GM21390 (cell line): ENCODE data around the gene SMYD1.

Experiments used
- ATAC-seq: cut with Tn5 transposase; IDR thresholded peaks from one replicate; pipeline ENCODE4 v1.9.1; 2021; ENCODE audit not compliant: unreplicated experiment

Gene SMYD1

DNA sequence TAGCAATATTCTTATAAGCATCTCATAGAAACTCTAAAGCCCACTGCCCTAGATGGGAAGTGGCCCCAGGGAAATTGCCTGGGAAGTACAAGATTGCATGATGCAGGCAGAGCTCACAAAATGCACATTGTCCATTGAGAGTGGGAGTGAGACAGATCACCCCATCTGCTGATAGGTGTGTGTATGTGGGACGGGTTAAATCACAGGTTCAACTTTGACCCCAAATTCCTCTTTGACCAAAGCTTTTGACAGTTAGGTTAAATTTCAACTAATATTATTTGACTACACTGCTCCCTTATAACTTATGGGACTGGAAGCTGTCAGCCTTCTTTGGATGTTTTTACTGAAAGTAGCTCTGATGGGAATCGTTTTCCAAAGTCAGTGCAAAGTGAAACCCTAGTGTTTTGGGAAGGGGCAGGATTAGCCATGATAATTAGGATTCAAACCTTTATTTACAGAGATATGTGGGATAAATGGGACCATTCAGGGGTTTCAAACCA, 71.6 kb downstream of the SMYD1 start:
- no peak for ATAC-seq

DNA sequence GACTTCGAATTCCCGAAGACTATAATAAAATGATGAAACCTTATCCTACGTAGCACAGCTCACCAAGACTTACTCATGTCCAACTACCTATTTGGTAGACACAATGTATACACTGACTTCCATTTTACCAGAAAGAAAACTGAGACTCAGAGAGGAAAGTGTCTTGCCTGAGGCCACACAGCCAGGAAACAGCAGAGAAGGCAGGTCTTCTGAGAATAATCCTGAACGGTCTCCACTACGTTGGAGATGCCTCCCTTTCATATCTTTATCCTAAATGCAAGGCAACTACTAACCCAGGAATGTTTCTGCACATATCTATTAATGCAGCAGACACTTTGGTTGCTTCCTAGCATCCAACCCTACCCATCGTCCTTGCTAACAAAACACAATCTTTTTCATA, 72.2 kb downstream of the SMYD1 start:
- ATAC-seq: no peak

DNA sequence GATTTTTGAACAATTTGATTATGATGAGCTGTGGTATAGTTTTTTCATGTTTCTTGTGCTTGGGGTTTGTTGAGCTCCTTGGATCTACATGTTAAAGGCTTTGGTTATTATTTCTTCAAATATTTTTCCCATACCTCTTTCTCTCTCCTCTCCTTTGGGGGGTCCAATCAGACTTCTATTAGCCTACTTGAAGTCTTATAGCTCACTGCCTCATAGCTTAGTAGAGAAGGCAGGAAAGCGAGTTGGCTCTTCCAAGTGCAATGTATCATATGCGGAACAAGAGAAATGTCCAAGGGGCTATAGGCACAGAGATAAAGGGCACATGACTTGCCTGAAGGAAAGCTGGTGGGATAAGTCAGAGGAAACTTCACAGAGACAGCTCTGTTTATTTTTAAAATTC, 74.3 kb downstream of the SMYD1 start:
- ATAC-seq: no peak

DNA sequence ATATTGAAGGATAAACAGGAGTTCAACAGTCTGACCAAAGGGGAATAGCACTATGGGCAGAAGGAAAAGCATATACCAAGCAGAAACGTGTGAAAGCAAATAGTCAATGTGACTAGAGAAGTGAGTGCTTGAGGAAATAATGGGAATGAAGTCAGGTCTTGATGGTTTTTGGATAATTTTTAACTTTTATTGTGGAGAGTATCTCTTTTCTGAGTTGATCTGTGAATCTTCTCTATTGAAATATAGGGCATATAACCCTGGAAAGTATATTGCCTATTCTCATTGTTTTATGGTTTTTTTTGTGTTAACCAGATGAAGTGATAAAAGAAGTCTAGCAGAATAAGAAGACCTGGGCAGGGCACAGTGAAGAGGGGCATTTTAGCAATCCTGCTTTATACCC, 76.6 kb downstream of the SMYD1 start:
- no peak for ATAC-seq

DNA sequence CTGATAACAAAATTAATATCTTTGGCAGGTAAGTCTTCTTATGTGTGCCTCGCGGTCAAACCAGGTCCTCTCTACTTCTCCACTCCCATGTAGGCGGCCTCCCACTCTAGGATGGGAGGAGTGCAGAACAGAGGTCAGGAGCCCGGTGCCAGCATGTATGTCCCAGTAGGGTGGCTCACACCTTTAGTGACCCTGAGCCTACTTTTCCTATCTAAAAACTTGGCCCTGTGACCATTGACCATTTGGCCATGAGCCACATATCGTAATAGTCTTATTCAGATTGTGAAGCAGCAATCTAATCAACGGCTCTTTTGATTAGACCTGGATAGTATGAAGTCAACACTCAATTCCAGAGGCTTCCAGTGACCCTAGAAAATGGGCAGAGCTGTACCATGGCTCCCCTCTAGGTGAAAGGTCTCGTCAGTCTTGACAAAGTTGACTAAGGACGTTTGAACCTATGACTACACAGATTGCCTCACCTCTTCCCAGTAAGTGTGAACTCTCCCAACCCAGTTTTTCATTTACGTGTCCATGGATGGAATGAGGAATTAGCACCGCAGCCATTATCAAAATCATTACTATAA, 77.4 kb downstream of the SMYD1 start:
- no peak for ATAC-seq

DNA sequence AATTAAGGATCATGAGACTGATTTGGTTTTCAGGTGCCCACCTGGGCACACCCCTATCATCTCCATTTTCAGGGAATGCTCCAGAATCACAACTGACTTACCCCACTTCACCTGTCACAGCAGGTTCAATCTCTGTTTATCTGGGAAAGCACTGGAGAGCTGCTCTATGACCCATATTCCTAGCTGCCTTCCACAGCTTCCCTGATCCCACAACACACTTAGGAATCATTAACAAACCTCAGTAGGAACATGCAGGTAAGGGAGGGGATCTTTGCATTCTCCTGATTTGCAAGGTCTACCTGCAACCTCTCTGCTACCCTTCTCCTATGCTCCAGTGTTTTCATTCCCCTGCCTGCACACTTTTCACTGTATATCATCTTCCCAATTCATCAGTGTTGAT, 79.0 kb downstream of the SMYD1 start:
- no peak for ATAC-seq

DNA sequence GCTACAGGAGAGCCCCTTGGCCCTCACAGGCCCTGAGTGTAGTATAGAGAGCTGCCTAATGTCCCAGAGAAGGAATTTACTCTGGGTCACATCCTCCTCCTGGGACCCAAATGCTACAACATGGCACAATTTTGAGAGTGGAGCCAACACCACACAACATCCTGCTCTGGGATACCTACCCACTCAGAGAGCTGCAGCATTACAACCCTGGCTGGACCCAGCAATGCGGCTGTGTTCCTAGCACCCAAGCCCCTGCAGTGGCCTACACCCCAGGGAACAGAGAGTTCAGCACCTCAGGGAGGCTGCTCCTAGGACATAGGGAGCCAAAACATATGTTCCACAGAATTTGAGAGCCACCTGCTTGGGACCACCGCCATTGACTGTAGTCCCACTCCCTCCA, 79.5 kb downstream of the SMYD1 start:
- no peak for ATAC-seq

DNA sequence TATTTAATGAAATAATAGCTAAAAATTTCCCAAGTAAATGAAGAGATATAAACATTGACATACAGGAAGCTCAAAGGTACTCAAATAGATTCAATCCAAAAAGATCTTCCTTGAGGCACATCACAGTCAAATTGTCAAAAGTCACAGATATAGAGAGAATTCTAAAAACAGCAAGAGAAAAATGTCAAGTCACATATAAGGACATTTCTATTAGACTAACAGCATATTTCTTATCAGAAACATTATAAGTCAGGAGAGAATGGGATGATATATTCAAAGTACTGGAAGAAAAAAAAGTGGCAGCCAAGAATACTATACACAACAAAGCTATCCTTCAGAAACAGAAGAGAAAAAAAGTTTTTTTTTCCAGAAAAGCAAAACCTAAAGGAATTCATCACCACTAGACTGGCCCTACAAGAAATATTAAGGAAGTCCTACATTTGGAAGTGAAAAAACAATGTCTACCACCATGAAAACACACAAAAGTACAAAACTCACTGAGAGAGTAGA, 81.4 kb downstream of the SMYD1 start:
- ATAC-seq: no peak

DNA sequence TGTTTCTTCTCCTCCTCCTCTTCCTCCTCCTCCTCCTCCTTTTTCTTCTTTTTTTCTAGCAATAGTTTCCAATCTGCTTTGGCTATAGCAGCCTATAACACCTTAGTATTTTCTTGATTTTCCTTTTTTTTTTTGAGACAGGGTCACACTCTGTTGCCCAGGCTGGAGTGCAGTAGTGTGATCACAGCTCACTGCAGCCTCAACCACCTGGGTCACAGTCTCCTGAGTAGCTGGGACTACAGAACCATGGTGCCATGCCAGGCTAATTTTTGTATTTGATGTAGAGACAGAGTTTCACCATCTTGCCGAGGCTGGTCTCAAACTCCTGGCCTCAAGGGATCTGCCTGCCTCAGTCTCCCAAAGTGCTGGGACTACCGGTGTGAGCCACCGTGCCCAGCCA, 91.9 kb downstream of the SMYD1 start:
- no peak for ATAC-seq

DNA sequence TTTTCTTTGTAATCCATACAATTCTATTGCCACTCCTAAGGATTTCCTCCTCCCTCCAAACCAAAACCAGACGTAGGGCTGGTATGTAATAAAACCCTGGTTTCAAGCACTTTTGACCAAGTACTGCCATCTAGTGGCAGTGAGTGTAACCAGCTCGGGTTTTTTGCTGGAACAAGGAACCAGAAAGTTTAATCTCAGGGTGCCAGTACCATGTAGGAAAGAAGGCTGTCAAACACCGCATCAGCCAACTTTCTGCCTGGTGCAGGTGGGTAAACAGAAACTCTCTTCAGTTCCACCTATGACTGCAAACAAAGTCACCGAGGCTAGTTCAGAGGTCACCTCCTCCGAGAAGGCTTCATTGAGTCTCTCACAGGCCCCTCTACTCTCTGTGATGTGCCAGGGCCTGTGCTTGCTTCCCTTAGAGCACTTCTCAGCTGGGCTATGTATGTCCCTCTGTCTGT, 92.4 kb downstream of the SMYD1 start:
- ATAC-seq: peak; percentile 72

DNA sequence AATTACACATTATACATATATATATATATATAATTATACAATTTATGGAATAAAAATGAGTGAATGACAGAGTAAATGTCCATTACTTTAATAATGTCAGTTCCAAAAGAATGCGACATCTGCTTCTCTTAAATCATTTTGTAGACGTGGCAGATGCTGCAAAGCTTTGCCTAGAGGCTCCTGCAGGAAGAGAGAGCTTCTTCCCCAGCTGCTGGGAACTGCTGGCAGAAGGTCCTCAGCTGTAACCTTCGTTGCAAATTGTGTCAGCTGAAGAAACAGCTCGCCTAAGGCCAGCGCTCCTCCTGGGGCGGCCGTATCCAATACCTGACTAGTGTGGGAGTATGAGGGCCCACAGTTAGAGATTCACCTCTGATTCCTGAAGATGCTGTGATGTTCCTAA, 92.9 kb downstream of the SMYD1 start:
- no peak for ATAC-seq

DNA sequence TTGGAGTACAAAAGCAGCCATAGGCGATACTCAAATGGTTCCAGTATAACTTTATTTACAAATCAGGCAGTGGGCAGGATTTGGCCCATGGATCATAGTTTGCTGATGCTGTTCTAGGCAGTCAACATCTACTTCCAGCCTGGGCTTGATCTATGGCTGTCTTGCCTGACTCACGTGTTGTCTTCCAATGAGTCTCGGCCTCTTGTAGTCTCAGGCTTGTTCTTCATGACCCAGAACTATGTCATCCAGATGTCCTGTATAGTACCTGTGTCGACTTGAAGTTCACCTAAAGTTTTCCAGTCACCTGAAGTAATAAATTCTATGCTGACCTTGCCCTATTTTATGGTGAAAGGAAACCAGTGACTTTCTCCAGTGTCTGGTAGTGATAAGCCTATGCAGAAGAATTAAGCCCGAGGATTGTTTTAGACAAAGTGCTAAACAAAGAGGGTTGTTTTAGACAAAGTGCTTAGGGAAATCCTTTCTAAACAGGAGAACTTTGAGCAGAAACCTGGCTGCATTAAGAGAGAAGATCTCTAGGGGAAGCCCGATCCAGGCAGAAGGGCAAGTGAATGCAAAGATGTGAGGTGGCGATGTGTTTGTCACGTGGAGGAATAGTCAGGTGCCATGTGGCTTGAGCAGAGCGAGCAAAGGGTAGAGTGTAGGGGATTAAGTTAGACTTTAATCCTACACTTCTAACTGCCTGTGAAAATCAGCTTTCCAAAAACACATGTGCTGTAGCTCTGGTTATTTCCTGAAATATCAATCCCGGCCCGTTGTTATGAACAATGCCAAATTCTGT, 94.0 kb downstream of the SMYD1 start:
- ATAC-seq: no peak
